GM23338 (cell line): Measurements from ENCODE around the gene BCAS3.
"Not testable (repeated sequence)": the region's sequence is repeated elsewhere in the genome, so short reads cannot be mapped to it uniquely, and the experiment has no call there.

ENCODE experiments used
- EZH2 ChIP-seq: fragments of 200-600 bp; sonication (generic); IDR thresholded peaks from one replicate; pipeline ENCODE4 v1.8.0; 2017; ENCODE audit warnings: antibody characterized with exemption, mild to moderate bottlenecking, low read depth; ENCODE audit not compliant: unreplicated experiment
- JUNB ChIP-seq: IDR thresholded peaks from one replicate; pipeline ENCODE4 v1.6.1; 2016; ENCODE audit warnings: antibody characterized with exemption; ENCODE audit not compliant: unreplicated experiment
- POLR2AphosphoS5 ChIP-seq: IDR thresholded peaks from 2 replicates; pipeline ENCODE4 v1.6.1; 2016; ENCODE audit warnings: antibody characterized with exemption, low read depth
- TF ChIP-seq, protein P1 (sequence below), 2 experiments: fragments of 200-600 bp in 1 of 2; sonication (generic) in 1 of 2; conservative IDR thresholded peaks; 2 replicates each; pipeline versions ENCODE4 v1.5.1 to v1.6.1; 2016 to 2017; ENCODE audit warnings: antibody characterized with exemption in 2 of 2, low read depth in 2 of 2, mild to moderate bottlenecking in 2 of 2, moderate library complexity in 1 of 2

DNA sequence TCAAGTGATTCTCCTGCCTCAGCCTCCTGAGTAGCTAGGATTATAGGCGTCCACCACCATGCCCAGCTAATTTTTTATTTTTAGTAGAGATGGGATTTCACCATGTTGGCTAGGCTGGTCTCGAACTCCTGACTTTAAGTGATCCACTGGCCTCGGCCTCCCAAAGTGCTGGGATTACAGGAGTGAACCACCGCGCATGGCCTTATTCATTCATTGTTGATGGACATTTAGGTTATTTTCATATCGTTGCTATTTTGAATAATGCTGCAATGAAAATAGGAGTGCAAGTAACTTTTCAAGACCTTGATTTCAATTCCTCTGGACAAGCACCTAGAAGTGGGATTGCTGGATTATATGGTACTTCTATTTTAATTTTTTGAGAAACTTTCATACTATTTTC, 752.2 kb downstream of the BCAS3 start:
- TF ChIP-seq, protein P1, sequence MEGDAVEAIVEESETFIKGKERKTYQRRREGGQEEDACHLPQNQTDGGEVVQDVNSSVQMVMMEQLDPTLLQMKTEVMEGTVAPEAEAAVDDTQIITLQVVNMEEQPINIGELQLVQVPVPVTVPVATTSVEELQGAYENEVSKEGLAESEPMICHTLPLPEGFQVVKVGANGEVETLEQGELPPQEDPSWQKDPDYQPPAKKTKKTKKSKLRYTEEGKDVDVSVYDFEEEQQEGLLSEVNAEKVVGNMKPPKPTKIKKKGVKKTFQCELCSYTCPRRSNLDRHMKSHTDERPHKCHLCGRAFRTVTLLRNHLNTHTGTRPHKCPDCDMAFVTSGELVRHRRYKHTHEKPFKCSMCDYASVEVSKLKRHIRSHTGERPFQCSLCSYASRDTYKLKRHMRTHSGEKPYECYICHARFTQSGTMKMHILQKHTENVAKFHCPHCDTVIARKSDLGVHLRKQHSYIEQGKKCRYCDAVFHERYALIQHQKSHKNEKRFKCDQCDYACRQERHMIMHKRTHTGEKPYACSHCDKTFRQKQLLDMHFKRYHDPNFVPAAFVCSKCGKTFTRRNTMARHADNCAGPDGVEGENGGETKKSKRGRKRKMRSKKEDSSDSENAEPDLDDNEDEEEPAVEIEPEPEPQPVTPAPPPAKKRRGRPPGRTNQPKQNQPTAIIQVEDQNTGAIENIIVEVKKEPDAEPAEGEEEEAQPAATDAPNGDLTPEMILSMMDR (conservative IDR thresholded peaks at IDR 0.05; ENCODE audit: low read depth in 2 of 2) = not testable (repeated sequence)
- TF ChIP-seq JUNB, POLR2AphosphoS5, EZH2: not testable (repeated sequence)
